Hematopoietic multipotent progenitor cell treated with erythropoietin and hydrocortisone succinate and interleukin-3 and kit ligand, for 6 days (in vitro differentiated cells): ENCODE measurements around the gene SLC16A1.
"Not testable (repeated sequence)": the region's sequence is repeated elsewhere in the genome, so short reads cannot be mapped to it uniquely, and the experiment has no call there.

Experiments used
- DNase-seq: peaks from one replicate; pipeline ENCODE4 v3.0.0-alpha.2; 2015

Gene SLC16A1

DNA sequence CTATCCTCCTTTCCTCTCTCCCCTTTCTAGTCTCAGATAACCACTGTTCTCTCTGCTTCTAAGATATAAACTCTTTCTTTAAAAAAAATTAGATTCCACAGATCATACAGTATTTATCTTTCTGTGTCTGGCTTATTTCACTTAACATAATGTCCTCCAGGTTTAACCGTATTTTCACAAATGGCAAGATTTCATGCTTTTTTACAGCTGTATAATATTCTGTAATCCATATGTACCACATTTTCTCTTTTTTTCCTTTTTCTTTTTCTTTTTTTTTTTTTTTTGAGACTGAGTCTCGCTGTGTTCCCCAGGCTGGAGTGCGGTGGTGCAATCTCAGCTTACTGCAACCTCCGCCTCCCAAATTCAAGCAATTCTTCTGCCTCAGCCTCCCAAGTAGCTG, 5.1 kb upstream of the SLC16A1 start:
- DNase-seq = no peak

DNA sequence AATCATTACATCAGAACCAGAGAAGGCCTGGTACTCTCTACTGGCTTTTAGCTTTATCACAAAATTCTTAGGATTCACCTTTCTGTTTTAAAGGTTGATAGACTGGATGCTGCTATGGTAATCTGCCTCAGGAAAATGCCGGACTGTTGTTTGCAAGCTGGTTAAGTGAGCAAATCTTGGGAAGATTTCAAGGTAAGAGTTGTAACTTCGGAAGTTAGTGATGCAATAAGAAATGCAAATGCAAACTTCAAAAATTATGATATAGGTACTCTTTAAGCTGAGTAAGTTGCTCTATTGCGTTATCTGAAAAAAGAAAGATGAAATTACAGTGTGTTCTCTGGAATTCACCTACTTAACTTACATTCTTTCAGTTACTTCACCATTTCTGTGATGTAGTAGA, 4.4 kb upstream of the SLC16A1 start:
- no peak for DNase-seq

DNA sequence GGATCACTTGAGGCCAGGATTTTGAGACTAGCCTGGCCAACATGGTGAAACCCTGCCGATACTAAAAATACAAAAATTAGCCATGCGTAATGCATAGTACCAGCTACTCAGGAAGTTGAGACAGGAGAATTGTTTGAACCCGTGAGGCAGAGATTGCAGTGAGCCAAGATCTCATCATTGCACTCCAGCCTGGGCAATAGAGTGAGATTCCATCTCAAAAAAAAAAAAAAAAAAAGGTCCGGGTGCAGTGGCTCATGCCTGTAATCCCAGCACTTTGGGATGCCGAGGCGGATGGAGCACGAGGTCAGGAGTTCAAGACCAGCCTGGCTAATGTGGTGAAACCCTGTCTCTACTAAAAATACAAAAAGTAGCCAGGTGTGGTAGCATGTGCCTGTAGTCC, 2.2 kb upstream of the SLC16A1 start:
- not testable (repeated sequence) for DNase-seq

DNA sequence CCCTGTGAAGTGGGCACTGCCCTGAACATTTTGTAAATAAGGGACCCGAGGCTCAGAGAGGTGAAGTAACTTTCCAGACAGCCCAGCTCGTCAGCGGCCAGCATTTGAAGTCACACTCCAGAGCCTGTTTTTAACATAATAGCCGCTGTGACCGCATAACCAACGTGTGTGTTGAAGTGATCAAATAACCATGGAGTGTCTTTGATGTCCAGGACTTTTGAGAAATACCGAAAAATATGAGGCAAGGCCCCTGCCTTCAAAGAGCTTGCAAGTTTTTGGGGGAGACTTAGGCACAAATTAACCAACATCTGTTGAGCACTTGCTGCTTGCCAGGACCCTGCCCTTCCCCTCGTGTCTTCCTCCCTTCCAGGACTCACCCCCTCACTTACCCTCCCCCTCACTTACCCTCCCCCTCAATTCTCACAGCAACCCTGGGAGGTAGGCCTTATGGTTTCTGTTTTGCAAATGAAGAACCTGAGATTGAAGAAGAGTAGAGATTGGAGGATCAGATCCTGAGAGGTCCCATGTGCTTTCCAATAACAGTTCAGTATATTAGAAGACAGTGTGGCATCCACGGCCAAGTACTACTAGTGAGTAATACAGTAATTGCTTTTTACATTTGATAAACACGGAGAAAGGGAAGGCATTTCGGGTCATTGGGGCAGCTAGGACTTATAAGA, 1.3 kb upstream of the SLC16A1 start:
- peak; percentile 57 for DNase-seq

DNA sequence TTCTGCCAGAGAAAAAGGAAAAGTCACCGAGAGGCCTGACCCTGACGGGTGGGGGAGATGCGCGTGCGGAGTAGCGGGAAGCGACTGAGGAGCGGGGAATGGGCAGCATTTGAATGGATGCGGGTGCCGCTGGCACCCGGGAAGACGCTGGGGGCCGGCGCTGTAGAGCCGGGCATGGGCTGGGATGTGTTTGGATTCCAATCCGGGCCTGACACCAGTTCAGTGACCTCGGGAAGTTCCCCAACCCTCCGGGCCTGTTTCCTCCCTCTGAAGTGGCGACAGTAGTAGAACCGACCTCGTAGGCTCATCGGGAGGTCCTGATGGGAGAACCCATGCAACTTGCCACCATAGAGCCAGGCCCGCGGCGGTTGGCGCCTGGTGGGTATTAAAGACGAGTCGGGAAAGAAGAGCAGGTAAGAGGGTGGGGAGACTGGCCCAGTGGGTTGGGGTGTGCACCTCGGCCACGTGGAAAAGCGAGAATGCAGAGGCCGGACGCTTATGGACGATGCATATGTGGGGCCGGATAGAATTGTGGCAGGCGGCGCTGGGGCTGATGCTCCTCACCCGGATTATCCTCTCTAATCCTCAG, 642 bp upstream of the SLC16A1 start:
- DNase-seq = peak; percentile 41

DNA sequence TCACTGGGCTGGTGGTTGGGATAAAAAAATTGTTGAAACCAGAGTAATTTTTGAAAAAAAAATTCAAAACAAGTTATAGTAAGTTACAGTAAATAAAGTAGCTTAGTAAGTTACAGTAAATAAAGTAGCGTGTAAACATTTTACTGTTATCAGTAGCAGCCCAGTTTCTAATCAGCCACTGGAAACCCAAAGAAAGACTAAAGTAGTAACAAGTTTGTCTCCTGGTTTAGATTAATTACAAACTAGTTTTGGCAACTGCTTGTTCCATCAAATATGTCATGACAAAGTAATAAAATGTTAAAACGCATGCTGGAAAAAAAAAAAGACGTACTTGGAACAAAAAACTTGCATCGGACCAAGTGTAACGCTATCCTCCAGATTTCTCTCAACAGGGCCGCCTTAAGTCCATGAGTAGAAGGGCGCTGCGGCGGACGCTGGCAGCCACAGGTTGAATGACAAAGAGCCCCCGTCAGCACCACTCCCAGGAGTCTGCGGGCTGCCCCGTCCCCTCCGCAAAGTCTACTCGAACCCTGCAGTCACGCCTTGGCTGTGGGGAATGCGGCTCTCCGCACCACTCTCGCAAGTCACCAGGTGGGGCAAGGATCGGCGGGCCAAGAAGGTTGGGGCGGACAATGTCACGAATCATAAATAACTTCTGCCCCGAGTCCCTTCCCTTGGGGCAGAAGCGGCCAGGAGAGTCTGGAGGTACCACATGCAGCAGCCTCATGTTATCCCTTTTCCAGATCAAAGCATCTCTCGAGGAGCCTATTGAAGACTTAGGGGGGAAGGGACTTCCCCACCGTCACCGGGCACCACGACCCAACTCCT, 837 bp downstream of the SLC16A1 start:
- DNase-seq = peak; percentile 80

DNA sequence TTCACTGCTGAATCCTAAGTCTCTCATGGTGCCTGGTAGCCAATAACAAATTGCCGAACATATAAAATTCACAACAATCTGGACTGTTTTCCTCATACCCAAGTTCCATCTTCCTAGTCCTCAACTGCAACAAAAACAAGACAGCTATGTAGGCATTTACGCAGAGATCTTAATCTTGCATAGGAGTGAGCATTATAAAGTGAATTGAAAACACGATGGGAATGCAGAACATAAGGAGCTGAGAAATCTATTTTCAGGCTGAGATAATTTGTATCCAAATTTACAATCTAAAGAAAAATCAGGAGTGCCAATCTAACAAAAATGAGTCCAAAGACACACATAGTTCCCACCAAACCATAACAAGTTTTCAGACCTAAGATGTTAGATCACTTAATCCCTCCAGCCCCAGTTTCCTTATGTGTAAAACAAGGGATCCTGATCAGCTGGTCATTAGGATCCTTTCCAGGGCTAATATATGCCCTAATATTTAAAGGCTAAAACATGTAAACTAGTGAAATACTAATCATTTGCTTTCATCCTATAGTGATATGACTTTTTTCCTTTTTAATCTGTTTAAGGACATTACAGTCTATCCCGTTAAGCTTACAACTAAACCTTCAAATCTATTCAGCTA, 1.9 kb downstream of the SLC16A1 start:
- DNase-seq = no peak

DNA sequence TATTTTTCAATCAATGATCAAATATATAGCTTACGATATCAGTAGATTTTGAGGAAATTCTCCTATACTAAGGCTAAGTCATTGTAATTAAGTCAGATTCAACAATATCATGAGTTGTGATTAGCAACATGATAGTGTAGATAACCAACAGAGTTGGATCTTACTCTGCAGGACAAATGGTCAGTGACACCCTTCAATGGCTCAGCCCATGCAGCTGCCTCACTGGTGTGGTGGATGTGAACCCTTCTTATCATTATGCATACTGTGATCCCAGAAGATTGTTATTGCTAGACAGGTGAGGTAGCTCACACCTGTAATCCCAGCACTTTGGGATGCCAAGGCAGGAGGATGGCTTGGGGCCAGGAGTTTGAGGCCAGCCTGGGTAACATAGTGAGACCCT, 5.6 kb downstream of the SLC16A1 start:
- DNase-seq = no peak

DNA sequence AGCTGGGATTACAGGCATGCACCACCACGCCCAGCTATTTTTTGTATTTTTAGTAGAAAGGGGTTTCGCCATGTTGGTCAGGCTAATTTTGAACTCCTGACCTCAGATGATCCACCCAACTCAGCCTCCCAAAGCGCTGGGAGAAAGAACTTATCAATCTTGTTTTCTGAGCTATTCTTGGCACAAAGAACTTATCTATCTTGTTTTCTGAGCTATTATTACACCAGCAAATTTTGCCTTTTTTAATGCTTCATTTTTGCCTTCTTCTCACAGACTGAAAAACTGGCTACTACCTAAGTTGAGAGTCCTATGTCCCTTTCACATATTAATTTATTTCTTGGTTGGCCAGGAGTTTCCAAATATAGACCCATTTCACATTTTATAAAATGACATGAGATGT, 9.3 kb downstream of the SLC16A1 start:
- DNase-seq = no peak

DNA sequence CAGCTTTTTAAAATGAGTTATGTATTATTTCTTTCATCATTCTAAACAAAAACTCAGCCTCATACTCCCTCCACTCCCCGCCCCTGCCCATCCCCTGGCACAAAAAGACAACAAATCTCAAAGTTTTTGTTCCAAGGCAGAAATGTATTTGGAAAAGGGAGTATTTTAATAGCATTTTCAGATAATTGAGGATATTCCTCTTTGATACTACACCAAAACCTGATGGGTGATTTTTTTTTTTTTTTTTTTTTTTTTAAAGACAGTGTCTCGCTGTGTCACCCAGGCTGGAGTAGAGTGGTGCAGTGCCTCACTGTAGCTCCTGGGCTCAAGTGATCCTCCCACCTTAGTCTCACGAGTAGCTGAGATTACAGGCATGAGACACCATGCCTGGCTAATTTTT, 16.2 kb downstream of the SLC16A1 start:
- no peak for DNase-seq

DNA sequence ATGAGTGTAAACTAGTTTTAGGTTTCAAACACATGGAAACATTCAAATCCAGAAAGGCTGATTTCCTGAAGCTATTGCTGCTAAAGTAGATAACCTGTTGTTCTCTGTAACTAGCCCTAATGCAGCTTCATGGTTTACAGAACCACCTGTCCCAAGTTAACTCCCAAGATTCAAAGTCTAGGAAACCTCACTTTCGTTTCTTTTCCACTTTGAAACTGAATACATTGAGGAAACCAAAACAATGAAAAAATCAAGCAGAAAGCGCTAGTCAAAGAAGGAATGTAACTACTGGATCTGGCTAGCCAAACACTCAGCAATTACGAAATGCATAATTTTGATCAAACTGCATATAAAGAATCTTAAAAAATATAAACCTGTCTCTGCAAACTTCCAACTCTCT, 17.8 kb downstream of the SLC16A1 start:
- DNase-seq = no peak

DNA sequence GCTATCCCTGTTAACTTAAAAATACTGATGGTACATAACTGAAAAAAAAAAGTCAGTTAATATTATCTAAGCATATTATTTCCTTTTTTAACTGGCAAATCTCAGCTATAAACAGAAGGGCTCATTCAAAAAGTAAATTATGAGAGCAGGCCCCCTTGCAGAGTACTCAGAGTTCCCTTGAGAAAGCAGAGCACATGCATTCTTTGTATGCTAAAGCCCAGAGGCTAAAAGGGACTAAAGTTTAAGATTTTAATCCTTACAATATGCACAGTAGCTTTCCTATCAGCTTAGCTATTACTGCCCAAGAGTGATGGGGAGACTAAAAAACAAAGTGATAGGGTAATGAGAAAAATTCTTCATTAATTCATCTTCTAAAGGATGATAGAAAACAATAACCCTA, 18.5 kb downstream of the SLC16A1 start:
- DNase-seq = no peak

DNA sequence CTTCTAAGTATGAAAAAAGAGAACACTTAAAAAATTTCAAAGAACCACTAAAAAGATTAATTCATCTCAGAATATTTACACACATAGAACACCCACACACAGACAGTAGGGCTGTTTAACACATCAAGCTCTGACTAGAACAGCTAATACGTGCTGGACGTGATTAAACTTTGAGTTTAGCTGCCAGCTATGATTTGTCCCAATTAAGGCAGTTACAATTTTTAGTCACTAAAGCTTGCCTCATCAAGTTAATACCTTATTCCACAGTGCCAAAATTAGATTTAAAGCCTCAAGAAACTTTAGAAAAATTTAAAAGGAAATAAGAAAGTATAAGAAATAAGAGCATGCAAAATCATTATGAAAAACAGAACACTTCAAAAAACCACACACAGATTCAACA, 18.9 kb downstream of the SLC16A1 start:
- DNase-seq = no peak

DNA sequence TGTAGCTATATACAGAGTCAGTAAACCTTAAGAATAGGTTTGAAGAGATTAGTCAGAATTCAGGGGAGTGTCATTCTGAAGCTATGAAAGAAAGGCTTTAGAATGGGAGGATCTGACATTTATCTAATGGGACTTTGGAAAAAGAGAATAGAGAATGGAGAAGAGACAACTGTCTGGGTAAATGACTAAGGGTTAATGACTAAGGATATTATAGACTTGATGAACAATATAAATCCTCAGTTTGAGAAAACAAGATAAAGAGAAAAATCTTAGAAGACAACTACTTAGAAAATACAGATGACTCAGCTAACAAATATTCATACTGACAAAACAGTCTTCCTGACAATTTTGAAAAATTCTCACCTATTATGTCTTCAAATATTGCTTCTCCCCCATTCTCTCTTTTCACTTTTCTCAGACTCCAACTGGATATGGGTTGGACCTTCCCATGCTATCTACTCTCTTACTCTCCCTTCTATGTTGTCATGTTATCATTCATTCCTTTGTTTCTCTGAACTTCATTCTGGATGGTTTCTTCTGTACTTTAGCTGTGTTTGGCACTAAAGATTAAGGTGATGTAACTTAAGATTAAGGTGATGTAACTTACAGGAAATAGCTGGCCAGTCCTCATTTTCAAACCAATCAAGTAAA, 20.4 kb downstream of the SLC16A1 start:
- DNase-seq = peak; percentile 38

DNA sequence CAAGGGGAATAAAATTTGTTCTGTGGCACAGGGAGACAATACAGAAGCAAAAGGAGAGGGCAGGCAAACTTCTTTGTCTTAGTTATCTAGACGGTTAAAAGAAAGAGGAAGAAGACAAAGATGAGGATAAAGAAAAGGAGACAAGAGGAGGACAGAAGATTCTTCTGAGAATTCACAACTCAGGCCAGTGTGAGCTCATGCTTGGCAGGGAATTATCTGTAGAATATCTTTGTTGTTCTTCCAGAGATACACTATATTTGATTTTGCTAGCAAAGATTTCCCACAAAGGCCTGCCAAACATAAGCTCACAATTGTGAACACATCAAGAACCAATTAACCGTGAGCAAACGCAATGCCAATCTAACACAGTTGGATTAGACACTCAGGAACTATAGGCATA, 21.4 kb downstream of the SLC16A1 start:
- peak; percentile 24 for DNase-seq

DNA sequence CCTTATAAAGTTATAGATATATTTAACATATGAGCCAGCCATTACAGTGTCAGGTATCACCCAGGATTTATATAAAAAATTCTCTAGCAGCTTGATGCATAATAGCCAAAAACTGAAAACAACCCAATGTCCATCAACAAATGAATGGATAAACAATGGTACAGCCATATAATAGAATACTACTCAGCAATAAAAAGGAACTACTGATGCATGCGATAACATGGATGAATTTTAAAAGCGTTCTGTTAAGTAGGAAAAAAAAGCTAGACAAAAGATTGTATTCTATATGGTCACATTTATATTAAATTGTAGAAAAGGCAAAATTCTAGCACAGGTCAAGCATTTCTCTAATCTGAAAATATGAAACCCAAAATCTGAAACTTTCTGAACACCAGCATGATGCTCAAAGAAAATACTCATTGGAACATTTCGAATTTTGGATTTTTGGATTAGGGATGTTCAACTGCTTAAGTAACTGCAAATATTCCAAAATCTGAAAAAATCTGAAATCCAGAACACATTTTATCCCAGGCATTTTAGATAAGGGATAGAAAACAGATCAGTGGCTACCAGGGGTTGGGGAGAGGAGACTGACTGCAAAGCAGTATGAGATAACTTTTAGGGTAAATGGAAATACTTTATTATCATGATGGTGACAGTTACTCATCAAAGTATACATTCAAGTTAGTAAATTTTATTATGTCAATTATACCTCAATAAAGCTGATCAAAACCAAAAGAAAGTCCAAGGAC, 22.0 kb downstream of the SLC16A1 start:
- DNase-seq = no peak

DNA sequence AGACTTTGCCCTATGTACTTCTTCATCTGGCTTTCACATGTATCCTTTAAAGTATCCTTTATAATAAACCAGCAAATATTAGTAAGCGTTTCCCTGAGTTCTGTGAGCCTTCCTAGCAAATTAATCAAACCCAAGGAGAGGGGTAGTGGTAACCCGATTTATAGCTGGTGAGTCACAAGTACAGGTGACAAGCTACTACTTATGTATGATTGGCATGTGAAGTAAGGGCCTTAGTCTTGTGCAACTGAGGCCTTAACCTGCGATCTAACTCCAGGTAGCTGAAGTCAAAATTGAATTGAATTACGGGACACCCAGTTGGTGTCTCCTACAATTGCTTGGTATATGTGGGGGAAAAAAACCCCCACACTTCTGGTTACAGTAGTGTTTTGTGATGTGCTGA, 26.0 kb downstream of the SLC16A1 start:
- DNase-seq = no peak

DNA sequence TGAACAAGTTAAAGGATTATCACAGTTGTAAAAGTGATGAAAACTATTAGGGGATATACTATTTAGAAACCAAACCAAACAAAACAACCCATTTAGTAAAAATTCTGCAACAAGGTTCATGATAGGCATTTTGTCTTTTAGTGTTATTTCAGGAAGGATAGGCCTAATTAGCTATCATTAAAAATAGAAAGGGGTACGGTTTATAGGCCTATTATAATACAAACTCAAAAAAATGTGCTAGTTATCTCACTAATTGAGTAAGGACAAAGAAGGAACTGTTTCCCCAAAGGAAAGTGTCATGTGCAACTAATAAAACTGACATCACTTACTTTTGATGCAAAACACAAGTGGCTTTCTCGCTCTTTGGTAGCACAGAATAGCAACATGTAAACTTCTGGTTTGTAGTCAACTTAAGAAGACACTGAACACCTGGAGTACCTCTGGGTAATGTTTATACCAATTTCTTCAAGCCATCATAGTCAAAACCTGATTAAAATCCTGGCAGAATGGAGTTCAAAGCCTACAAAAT, 28.5 kb downstream of the SLC16A1 start:
- DNase-seq = no peak

DNA sequence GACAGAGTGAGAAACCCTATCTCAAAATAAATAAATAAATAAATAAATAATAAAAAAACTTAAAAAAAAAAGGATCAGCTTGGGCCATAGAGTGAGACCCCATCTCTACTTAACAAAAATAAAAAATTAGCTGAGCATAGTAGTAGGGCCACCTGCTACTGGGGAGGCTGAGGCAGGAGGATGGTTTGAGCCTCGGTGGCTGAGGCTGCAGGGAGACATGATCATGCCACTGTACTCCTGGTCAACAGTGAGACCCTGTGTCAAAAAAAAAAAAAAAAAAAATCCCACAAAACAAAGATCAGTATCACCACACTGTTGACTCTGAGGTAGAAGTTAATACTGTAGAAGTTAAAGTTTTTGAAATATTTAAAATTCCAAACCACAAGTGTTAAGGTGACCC, 29.1 kb downstream of the SLC16A1 start:
- DNase-seq = no peak

DNA sequence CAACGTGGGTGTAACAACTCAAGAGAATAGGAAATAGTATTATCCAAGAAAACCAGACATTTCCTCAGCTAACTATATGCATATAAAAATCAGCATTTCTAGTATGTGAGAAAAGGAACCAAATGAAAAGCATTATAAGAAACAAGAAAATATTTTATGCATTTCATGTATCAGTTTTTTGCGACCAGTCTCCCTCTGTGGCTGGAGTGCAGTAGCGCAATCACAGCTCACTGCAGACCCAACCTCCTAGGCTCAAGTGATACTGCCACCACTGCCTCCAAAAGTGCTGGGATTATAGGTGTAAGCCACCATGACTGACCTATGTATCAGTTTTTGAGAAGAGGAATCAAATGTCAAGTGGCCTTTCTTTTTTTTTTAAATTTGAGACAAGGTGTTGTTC, 31.0 kb downstream of the SLC16A1 start:
- no peak for DNase-seq

DNA sequence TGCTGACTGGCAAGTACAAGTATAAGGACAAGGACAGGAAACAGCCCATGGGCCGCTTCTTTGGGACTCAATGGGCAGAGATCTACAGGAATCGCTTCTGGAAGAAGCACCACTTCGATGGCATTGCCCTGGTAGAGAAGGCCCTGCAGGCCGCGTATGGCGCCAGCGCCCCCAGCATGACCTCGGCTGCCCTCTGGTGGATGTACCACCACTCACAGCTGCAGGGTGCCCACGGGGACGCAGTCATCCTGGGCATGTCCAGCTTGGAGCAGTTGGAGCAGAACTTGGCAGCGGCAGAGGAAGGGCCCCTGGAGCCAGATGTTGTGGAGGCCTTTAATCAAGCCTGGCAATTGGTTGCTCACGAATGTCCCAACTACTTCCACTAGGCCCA, 32.0 kb downstream of the SLC16A1 start:
- no peak for DNase-seq
